LNCaP clone FGC (cell line): ENCODE measurements around the gene GAB2.

Experiments used
- DNase-seq: peaks from one replicate; pipeline ENCODE4 v3.0.0-alpha.2; 2011; ENCODE audit warnings: low read depth
- H3K4me3 ChIP-seq: 2 replicates; pipeline ENCODE4 v1.5.1; 2011; ENCODE audit warnings: mild to moderate bottlenecking, low read depth, low read length, control low read depth
- CTCF ChIP-seq: IDR thresholded peaks from 2 replicates; pipeline ENCODE4 v1.5.1; 2012; ENCODE audit warnings: mild to moderate bottlenecking; ENCODE audit not compliant: control insufficient read depth, insufficient read depth; ENCODE audit errors: extremely low read depth

GAB2 gene

GRCh38 chr11:78402847-78403246 lies 14.8 kb downstream of the GAB2 start:
- TF ChIP-seq CTCF: no peak
- H3K4me3 ChIP-seq: no peak overlapping the region
- DNase-seq: no peak

- no peak for TF ChIP-seq CTCF
- H3K4me3 ChIP-seq: no peak overlapping the region
- DNase-seq: no peak
Observed at GRCh38 chr11:78400702-78401101, 16.9 kb downstream of the GAB2 start.

GRCh38 chr11:78400116-78400515 lies 17.5 kb downstream of the GAB2 start:
- DNase-seq: no peak
- no peak overlapping the region for H3K4me3 ChIP-seq
- TF ChIP-seq CTCF: no peak

GRCh38 chr11:78399136-78399535 lies 18.5 kb downstream of the GAB2 start:
- no peak overlapping the region for H3K4me3 ChIP-seq
- no peak for DNase-seq
- no peak for TF ChIP-seq CTCF

- H3K4me3 ChIP-seq: no peak overlapping the region
- TF ChIP-seq CTCF: no peak
Observed at GRCh38 chr11:78398715-78399114, 18.9 kb downstream of the GAB2 start.

GRCh38 chr11:78397398-78397797 lies 20.2 kb downstream of the GAB2 start:
- 0 out of 2 replicates have a peak, but pooled peaks have one; percentile 1 for TF ChIP-seq CTCF
- DNase-seq: no peak
- no peak overlapping the region for H3K4me3 ChIP-seq

More at GRCh38 chr11:78398715-78399114, 18.9 kb downstream of the GAB2 start:
- DNase-seq: no peak

- TF ChIP-seq CTCF: no peak
- no peak for DNase-seq
- H3K4me3 ChIP-seq: no peak overlapping the region
Observed at GRCh38 chr11:78395597-78395996, 22.0 kb downstream of the GAB2 start.
